ENCODE data around the gene MRC2. TPM values are rescaled to one million over a fixed set of nuclear protein-coding genes. Genes with fewer than 3 reads are reported as not detected.
A peak's percentile ranks its signal among the peaks of the same experiment; 100 is the strongest.

MRC2 gene
- polyA plus RNA-seq, 1 experiment, result 61.6 TPM

DNA sequence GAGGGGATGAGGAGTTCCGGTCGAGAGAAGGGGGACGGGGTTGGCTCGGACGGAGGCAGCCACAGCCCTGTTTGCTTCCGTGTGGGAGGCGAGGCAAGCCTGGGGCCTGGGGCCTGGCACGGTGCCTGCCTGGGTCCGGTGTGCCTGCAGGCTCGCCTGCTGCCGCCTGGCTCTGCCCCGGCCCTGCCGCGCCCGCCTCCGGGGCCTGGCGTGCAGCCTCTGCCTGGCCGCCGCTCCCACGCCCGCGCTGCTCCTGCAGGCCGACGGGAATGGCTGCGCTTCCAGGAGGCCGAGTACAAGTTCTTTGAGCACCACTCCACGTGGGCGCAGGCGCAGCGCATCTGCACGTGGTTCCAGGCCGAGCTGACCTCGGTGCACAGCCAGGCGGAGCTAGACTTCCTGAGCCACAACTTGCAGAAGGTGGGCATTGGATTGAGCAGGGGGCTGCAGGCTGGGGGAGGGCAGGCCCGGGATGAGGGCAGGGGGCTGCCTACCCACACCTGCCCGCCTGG, 53.1 kb downstream of the MRC2 start:
- Histone ChIP-seq H3K27ac (ENCODE audit: low read depth, low read length) (no peak overlapping the region), H3K4me3 (ENCODE audit: low read depth, low read length) (no peak overlapping the region), H3K9me3 (ENCODE audit: control insufficient read depth, insufficient read depth, low read length) (no peaks in the 10 kb centered on the region; the same call in 1 of the 2 replicates), H3K27me3 (ENCODE audit: control insufficient read depth, insufficient read depth, low read length) (no peaks in the 10 kb centered on the region)
- DNase-seq (ENCODE audit: low read depth, low spot score), result no peak
- POLR2A ChIA-PET, result no interaction called here
- TF ChIP-seq, protein P1, sequence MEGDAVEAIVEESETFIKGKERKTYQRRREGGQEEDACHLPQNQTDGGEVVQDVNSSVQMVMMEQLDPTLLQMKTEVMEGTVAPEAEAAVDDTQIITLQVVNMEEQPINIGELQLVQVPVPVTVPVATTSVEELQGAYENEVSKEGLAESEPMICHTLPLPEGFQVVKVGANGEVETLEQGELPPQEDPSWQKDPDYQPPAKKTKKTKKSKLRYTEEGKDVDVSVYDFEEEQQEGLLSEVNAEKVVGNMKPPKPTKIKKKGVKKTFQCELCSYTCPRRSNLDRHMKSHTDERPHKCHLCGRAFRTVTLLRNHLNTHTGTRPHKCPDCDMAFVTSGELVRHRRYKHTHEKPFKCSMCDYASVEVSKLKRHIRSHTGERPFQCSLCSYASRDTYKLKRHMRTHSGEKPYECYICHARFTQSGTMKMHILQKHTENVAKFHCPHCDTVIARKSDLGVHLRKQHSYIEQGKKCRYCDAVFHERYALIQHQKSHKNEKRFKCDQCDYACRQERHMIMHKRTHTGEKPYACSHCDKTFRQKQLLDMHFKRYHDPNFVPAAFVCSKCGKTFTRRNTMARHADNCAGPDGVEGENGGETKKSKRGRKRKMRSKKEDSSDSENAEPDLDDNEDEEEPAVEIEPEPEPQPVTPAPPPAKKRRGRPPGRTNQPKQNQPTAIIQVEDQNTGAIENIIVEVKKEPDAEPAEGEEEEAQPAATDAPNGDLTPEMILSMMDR (IDR thresholded peaks at IDR 0.05; ENCODE audit: low read depth, low read length), result no peak
- CTCF ChIA-PET, result no interaction called here

DNA sequence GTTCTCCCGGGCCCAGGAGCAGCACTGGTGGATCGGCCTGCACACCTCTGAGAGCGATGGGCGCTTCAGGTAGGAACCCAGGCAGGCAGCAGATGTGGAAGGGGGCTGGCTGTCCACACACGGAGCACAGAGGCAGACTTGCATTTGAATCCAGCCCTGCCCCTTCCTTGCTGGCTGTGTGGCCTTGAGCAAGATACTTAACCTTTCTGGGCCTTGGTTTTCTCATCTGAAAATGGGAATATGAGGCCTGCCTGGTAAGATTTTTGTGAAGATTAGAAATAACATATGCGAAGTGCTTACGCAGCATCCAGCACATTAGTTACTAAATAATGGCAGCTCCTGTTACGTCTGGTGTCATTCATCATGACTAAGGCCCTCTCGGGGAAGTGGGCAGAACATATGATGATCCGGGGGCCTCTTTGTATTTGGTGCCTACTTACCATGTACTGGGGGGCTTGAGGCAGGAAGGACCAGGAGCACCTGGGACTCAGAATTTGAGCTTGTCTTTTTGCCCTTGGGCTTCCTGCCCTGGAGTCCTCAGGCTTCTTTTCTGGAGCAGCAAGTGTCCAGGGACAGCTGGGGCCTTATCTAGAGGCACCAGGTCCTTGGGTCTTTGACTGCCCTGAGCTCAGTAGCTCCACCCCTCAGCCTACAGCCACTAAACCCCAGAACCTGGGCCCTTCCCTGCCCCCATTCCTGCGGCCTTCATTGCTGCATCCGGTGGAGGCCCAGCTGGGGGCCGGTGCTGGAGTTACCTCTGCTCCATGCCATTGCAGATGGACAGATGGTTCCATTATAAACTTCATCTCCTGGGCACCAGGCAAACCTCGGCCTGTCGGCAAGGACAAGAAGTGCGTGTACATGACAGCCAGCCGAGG, 53.8 kb downstream of the MRC2 start:
- ChIA-PET CTCF (no interaction called here), POLR2A (no interaction called here)
- peak overlapping the region; percentile 21 for H3K27ac ChIP-seq (ENCODE audit: low read depth, low read length)
- no peaks in the 10 kb centered on the region for H3K27me3 ChIP-seq (ENCODE audit: control insufficient read depth, insufficient read depth, low read length)
- H3K4me3 ChIP-seq (ENCODE audit: low read depth, low read length), result no peak overlapping the region
- DNase-seq (ENCODE audit: low read depth, low spot score), result no peak
- H3K9me3 ChIP-seq (ENCODE audit: control insufficient read depth, insufficient read depth, low read length), result no peaks in the 10 kb centered on the region; the same call in 1 of the 2 replicates
- TF ChIP-seq, protein P1 (IDR thresholded peaks at IDR 0.05; ENCODE audit: low read depth, low read length), result no peak

DNA sequence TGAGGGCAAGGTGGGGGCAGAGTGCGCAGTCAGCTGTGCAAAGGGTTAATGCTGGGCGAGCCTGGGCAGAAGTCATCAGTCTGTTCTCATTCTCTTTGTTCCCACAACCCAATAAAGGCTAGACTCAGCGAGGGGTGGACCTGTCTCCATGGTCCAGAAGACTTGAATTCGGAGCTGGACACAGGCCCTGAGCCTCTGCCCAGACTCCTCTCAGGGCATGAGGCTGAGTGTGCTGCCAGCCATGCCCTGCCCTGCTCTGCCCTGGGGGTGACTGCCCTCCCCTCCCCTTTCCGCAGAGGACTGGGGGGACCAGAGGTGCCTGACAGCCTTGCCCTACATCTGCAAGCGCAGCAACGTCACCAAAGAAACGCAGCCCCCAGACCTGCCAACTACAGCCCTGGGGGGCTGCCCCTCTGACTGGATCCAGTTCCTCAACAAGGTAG, 54.5 kb downstream of the MRC2 start:
- Histone ChIP-seq H3K4me3 (ENCODE audit: low read depth, low read length) (no peak overlapping the region), H3K27me3 (ENCODE audit: control insufficient read depth, insufficient read depth, low read length) (no peaks in the 10 kb centered on the region), H3K9me3 (ENCODE audit: control insufficient read depth, insufficient read depth, low read length) (no peaks in the 10 kb centered on the region; the same call in 1 of the 2 replicates), H3K27ac (ENCODE audit: low read depth, low read length) (peak overlapping the region; percentile 21)
- ChIA-PET POLR2A (no interaction called here), CTCF (no interaction called here)
- TF ChIP-seq, protein P1 (IDR thresholded peaks at IDR 0.05; ENCODE audit: low read depth, low read length), result no peak
- no peak for DNase-seq (ENCODE audit: low read depth, low spot score)

DNA sequence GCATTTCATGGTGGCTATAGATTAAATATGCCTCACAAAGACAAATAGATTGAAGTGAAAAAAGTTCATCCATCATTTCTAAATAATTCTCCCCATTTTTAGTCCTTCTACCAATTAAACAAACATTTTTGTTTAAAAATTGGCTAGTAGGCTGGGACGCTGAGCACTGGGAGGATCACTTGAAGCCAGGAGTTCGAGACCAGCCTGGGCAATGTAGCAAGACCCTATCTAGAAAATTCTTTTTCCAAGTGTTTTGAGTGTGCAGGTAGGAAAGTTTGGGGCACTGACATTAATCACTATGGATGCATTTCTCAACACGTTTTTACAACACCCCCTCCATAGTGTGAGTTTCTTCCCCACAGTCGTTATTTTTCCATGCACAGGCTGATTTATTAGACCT, 56.7 kb downstream of the MRC2 start:
- Histone ChIP-seq H3K9me3 (ENCODE audit: control insufficient read depth, insufficient read depth, low read length) (no peaks in the 10 kb centered on the region; the same call in 1 of the 2 replicates), H3K4me3 (ENCODE audit: low read depth, low read length) (no peak overlapping the region), H3K27me3 (ENCODE audit: control insufficient read depth, insufficient read depth, low read length) (no peaks in the 10 kb centered on the region), H3K27ac (ENCODE audit: low read depth, low read length) (no peak overlapping the region)
- DNase-seq (ENCODE audit: low read depth, low spot score), result no peak
- POLR2A ChIA-PET, result no interaction called here
- CTCF ChIA-PET, result no interaction called here
- TF ChIP-seq, protein P1 (IDR thresholded peaks at IDR 0.05; ENCODE audit: low read depth, low read length), result no peak

DNA sequence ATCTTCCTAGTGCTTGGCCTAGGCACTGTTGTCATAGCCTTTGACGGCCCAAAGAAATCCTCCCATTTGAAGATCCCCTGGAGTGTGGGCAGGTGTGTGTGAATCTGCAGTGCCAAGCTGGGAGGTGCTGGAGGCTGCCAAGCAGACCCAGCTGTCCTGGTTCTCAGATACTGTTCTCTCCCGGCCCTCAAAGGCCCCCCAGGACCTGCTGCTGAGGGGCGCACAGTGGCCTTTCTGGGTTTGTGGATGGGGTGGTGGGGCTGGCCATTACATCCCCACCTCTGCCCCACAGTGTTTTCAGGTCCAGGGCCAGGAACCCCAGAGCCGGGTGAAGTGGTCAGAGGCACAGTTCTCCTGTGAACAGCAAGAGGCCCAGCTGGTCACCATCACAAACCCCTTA, 60.5 kb downstream of the MRC2 start:
- no peak overlapping the region for H3K4me3 ChIP-seq (ENCODE audit: low read depth, low read length)
- no peaks in the 10 kb centered on the region for H3K27me3 ChIP-seq (ENCODE audit: control insufficient read depth, insufficient read depth, low read length)
- DNase-seq (ENCODE audit: low read depth, low spot score), result no peak
- H3K9me3 ChIP-seq (ENCODE audit: control insufficient read depth, insufficient read depth, low read length), result no peaks in the 10 kb centered on the region; the same call in 1 of the 2 replicates
- TF ChIP-seq, protein P1 (IDR thresholded peaks at IDR 0.05; ENCODE audit: low read depth, low read length), result no peak
- CTCF ChIA-PET, result interaction anchor here (1.6 kb wide), 1 partner anchor 16 kb away, joined by 4 read pairs; no protein-coding TSS in a partner anchor
- no peak overlapping the region for H3K27ac ChIP-seq (ENCODE audit: low read depth, low read length)
- POLR2A ChIA-PET, result no interaction called here

Data from AG04450 (cell line).